Ovary (tissue), 3 donors: ENCODE data around the gene GNB1.
"Not testable (repeated sequence)": the region's sequence is repeated elsewhere in the genome, so short reads cannot be mapped to it uniquely, and the experiment has no call there.

ENCODE experiments used
- POLR2A ChIP-seq: fragments of 450-650 bp; IDR thresholded peaks from one replicate; pipeline ENCODE4 v1.6.1; 2017; ENCODE audit warnings: antibody characterized with exemption, mild to moderate bottlenecking, moderate library complexity
- TF ChIP-seq, protein P1 (sequence below), 3 donors: fragments of 450-650 bp in 2 of 3; fragments of 200-600 bp in 1 of 3; IDR thresholded peaks; one replicate each; pipeline versions ENCODE4 v1.5.1 to v1.8.0; 2016 to 2022; ENCODE audit warnings: antibody characterized with exemption in 3 of 3, mild to moderate bottlenecking in 1 of 3
- donor health status: DM: no; HTN: no; CAD: no.

DNA sequence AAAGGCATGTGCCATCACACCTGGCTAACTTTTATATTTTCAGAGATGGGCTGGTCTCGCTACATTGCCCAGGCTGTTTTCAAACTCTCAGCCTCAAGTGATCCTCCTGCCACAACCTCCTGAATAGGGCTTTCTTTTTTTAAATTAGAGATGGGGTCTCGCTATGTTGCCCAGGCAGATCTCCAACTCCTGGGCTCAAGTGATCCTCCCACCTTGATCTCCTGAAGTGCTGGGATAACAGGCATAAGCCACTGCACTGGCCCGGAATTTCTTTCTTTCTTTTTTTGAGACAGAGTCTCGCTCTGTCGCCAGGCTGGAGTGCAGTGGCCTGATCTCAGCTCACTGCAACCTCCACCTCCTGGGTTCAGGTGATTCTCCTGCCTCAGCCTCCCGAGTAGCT lies 34.7 kb downstream of the GNB1 start:
- TF ChIP-seq, protein P1, sequence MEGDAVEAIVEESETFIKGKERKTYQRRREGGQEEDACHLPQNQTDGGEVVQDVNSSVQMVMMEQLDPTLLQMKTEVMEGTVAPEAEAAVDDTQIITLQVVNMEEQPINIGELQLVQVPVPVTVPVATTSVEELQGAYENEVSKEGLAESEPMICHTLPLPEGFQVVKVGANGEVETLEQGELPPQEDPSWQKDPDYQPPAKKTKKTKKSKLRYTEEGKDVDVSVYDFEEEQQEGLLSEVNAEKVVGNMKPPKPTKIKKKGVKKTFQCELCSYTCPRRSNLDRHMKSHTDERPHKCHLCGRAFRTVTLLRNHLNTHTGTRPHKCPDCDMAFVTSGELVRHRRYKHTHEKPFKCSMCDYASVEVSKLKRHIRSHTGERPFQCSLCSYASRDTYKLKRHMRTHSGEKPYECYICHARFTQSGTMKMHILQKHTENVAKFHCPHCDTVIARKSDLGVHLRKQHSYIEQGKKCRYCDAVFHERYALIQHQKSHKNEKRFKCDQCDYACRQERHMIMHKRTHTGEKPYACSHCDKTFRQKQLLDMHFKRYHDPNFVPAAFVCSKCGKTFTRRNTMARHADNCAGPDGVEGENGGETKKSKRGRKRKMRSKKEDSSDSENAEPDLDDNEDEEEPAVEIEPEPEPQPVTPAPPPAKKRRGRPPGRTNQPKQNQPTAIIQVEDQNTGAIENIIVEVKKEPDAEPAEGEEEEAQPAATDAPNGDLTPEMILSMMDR (IDR thresholded peaks at IDR 0.05) = not testable (repeated sequence)
- not testable (repeated sequence) for TF ChIP-seq POLR2A
